Naive B cell (primary cell): Measurements from ENCODE around the gene RIMKLB. TPM values are rescaled to one million over a fixed set of nuclear protein-coding genes. Genes with fewer than 3 reads are reported as not detected.
"Not testable (repeated sequence)": the region's sequence is repeated elsewhere in the genome, so short reads cannot be mapped to it uniquely, and the experiment has no call there.

ENCODE experiments used
- ATAC-seq, 2 donors: fragments of 150-1000 bp; cut with Tn5 transposase; 2 replicates each; pipeline ENCODE4 v1.10.0; 2021; ENCODE audit warnings: low read depth in 2 of 2, mild to moderate bottlenecking in 2 of 2, moderate library complexity in 2 of 2
- DNase-seq: peaks from one replicate; pipeline ENCODE4 v3.0.0; 2022
- H3K27ac Mint-ChIP-seq, 6 donors: one replicate each; pipeline ENCODE4 v1.8.0; 2020 to 2022; ENCODE audit warnings: mild to moderate bottlenecking in 6 of 6, mixed read lengths in 6 of 6, moderate library complexity in 5 of 6, inconsistent platforms in 2 of 6
- H3K27me3 Mint-ChIP-seq, 3 donors: one replicate each; pipeline ENCODE4 v1.8.0; 2021 to 2022; ENCODE audit warnings: mixed read lengths in 3 of 3, mild to moderate bottlenecking in 1 of 3
- H3K36me3 Mint-ChIP-seq, 2 donors: one replicate each; pipeline ENCODE4 v1.8.0; 2020 to 2022; ENCODE audit warnings: mixed read lengths in 2 of 2, inconsistent platforms in 1 of 2, mild to moderate bottlenecking in 1 of 2
- H3K4me1 Mint-ChIP-seq, 3 donors: one replicate each; pipeline ENCODE4 v1.8.0; 2020 to 2022; ENCODE audit warnings: mixed read lengths in 3 of 3, inconsistent platforms in 1 of 3, mild to moderate bottlenecking in 1 of 3, moderate library complexity in 1 of 3
- H3K4me3 Mint-ChIP-seq, 8 donors: one replicate each; pipeline ENCODE4 v1.8.0; 2020 to 2022; ENCODE audit warnings: mild to moderate bottlenecking in 8 of 8, mixed read lengths in 8 of 8, moderate library complexity in 8 of 8, inconsistent platforms in 2 of 8
- H3K9me3 Mint-ChIP-seq, 7 donors: one replicate each; pipeline ENCODE4 v1.8.0; 2020 to 2022; ENCODE audit warnings: mixed read lengths in 7 of 7, mild to moderate bottlenecking in 5 of 7, inconsistent platforms in 2 of 7, moderate library complexity in 1 of 7
- polyA plus RNA-seq, 6 donors: library from polyadenylated mRNA; unstranded; fragments of 300-500 nt; fragmentation: Illumina TruSeq; gene quantifications; one replicate each; pipeline ENCODE4 v1.2.3, GENCODE V29; 2021; ENCODE audit warnings: low read depth in 6 of 6

The RIMKLB gene
- polyA plus RNA-seq, 6 donors from 2014 or later, result 6.8 to 13.2 (median 8.1) TPM

- DNase-seq, H3K36me3 Mint-ChIP-seq, H3K4me1 Mint-ChIP-seq, H3K27ac Mint-ChIP-seq, ATAC-seq, H3K9me3 Mint-ChIP-seq, H3K4me3 Mint-ChIP-seq: not testable (repeated sequence)
- H3K27me3 Mint-ChIP-seq, result peaks cover 0 to 11% (median 0%) of the 10 kb centered on the region in 3 donors
These were observed 123.1 kb downstream of the RIMKLB start for GRCh38 chr12:8820676-8821407.

DNA sequence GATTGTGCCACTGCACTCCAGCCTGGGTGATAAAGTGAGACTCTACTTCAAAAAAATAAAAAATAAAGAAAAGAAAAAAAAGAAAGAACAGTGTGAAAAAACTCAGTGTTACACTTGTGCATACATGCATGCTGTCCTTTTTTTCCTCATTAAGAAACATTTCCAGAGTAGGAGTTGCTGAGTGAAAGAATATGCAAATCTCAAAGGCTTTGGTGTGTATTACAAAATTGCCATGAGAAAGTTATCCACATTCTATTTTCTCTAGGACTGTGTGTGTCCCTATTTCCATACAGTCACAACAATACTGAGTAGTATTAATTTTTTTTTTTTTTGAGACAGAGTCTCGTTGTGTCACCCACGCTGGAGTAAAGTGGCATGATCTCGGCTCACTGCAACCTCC lies 123.8 kb downstream of the RIMKLB start:
- no peak overlapping the region for H3K4me3 Mint-ChIP-seq
- ATAC-seq (no peak), DNase-seq (no peak)
- H3K27me3 Mint-ChIP-seq, result peaks cover 0 to 11% (median 0%) of the 10 kb centered on the region in 3 donors
- no peak overlapping the region for H3K27ac Mint-ChIP-seq
- H3K9me3 Mint-ChIP-seq, result peaks cover 0 to 13% (median 0%) of the 10 kb centered on the region in 7 donors
- no peaks in the 10 kb centered on the region for H3K36me3 Mint-ChIP-seq
- H3K4me1 Mint-ChIP-seq, result no peaks in the 10 kb centered on the region

- no peak for DNase-seq
- H3K27ac Mint-ChIP-seq, result peak within 1 kb of the TSS in 2 of 6 donors; percentile 5 to 74
- H3K27me3 Mint-ChIP-seq, result peaks cover 0 to 11% (median 6%) of the 10 kb centered on the region in 3 donors
- no peak for ATAC-seq
- peak within 1 kb of the TSS in 1 of 8 donors; percentile 75 for H3K4me3 Mint-ChIP-seq
- H3K4me1 Mint-ChIP-seq, result no peaks in the 10 kb centered on the region
- peaks cover 0 to 16% (median 0%) of the 10 kb centered on the region in 7 donors for H3K9me3 Mint-ChIP-seq
- no peaks in the 10 kb centered on the region for H3K36me3 Mint-ChIP-seq
These were observed 124.5 kb downstream of the RIMKLB start, which contains the start of gene A2ML1 for GRCh38 chr12:8822298-8822697. A2ML1 (plus strand) TSS chr12:8822621; CDS start chr12:8822652, 31 bp downstream.

DNA sequence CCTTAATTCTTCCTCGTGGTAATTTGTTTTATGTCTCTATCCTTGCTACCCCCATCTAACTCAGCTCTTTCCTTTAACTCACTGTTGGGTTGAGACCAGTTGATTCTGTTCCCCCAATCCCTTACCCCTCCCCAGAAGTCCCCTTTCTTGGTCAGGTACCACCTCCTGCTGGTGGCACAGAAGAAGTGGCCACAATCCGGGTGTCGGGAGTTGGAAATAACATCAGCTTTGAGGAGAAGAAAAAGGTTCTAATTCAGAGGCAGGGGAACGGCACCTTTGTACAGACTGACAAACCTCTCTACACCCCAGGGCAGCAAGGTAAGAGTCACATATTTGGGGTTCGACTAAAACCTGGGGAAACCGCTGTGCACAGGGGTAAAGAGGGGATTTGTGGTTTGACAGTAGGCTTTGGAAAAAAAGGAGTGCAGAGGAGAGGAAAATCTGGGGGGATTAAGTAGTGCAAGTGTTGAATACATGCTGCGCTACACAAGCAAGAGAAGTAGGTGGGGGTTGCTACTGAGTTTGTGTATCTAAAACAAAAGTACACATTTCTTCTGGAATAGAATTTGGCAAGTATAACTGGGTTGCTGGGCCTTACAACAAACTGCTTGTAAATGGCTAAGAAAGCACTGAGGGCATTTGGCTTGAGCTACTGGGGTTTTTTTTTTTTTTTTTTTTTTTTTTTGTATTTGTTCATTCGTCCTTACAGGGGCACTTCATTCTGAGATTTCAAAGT lies 125.9 kb downstream of the RIMKLB start:
- H3K36me3 Mint-ChIP-seq, result no peaks in the 10 kb centered on the region
- H3K4me3 Mint-ChIP-seq, result no peak overlapping the region
- ATAC-seq (no peak), DNase-seq (peak; percentile 17)
- peaks cover 0 to 16% (median 0%) of the 10 kb centered on the region in 7 donors for H3K9me3 Mint-ChIP-seq
- H3K4me1 Mint-ChIP-seq, result no peaks in the 10 kb centered on the region
- H3K27ac Mint-ChIP-seq, result peak overlapping the region in 1 of 6 donors; percentile 5
- peaks cover 0 to 11% (median 10%) of the 10 kb centered on the region in 3 donors for H3K27me3 Mint-ChIP-seq

DNA sequence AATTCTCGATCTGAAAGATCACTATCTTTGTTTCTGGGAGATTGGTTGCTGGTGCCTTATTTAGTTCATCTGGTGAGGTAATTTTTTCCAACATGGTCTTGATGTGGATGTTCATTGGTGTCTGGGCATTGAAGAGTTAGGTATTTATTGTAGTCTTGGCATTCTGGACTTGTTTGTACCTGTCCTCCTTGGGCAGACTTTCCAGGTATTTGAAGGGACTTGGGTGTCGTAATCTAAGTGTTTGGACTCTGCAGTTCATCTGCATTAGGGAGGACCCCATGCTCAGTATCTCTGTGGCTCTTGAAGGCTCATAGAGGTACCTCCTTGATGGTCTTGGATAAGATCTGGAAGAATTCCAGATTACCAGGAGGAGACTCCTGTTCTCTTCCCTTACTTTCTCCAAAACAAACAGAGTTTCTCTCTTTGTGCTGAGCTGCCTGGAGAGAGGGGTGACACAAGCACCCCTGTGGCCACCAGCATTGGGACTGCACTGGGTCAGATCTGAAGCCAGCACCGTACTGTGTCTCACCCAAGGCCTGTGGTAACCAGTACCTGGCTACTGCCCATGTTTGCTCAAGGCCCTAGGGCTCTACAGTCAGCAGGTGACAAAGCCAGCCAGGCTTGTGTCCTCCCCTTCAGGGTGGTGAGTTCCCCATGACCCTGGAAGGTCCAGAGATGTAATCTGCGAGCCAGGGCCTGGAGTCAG lies 129.9 kb downstream of the RIMKLB start:
- DNase-seq (no peak), ATAC-seq (no peak)
- Mint-ChIP-seq H3K27ac (no peak overlapping the region), H3K4me1 (no peaks in the 10 kb centered on the region), H3K4me3 (no peak overlapping the region), H3K36me3 (no peaks in the 10 kb centered on the region), H3K9me3 (peaks cover 0 to 16% (median 0%) of the 10 kb centered on the region in 7 donors), H3K27me3 (peaks cover 0 to 11% (median 10%) of the 10 kb centered on the region in 3 donors)

DNA sequence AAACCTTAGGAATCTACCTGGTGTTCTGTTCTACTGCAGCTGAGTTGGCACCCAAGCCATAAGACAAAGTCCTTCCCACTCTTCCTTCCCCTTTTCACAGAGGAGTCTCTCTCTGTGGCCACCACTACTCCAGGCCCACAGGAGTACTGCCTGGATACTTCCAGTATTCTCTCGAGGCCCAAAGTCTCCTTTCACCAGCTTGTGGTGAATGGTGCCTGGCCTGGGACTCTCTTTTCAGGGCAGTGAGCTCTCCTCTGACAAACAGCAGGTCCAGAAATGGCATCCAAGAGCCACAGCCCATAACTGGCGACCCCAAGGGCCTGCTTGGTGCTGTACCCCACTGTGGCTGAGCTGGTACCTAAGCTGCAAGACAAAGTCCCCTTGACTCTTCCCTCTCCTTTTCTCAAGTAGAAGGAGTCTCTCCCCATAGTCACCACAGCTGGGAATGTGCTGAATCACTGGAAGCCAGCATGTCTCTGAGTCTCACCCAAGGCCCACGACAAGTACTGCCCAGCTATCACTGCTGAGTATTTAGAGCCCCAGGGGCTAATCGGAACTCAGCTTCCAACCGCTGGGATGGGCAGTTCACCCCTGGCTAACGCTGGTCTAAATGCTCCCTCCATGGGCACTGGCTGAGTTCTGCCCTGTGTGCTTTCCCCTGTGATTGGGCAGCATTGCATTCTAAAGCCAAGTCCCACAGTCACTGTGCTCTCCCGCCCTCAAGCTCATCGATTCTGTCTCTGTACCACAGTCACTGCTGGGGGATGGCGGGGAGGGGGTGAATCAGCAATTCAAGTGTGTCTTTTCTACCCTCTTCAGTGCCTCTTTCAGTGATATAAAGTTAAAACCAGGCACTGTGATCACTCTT lies 130.7 kb downstream of the RIMKLB start:
- ATAC-seq (no peak), DNase-seq (no peak)
- Mint-ChIP-seq H3K4me1 (no peaks in the 10 kb centered on the region), H3K27ac (peak overlapping the region in 1 of 6 donors; percentile 52), H3K36me3 (no peaks in the 10 kb centered on the region), H3K4me3 (no peak overlapping the region), H3K27me3 (peaks cover 0 to 11% (median 11%) of the 10 kb centered on the region in 3 donors), H3K9me3 (peaks cover 0 to 16% (median 0%) of the 10 kb centered on the region in 7 donors)

DNA sequence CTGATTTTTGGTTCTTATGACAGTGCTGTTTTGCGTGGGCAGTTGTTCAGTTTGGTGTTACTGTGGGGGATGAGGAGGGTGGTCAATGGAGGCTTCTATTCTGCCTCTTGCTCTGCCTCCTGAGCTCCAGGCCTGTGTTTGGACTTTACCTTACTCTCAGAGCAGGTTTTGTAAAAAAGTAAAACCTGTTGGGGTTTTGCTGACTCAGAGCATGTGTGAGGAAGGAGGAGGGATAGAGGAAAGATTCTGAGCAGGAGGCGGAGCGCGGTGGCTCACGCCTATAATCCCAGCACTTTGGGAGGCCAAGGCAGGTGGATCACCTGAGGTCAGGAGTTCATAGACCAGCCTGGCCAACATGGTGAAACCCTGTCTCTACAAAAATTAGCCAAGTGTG lies 131.3 kb downstream of the RIMKLB start:
- Mint-ChIP-seq H3K27ac (peak overlapping the region in 1 of 6 donors; percentile 52), H3K36me3 (no peaks in the 10 kb centered on the region), H3K4me1 (no peaks in the 10 kb centered on the region), H3K4me3 (no peak overlapping the region), H3K9me3 (peaks cover 0 to 16% (median 0%) of the 10 kb centered on the region in 7 donors), H3K27me3 (peaks cover 0 to 17% (median 11%) of the 10 kb centered on the region in 3 donors)
- ATAC-seq (no peak), DNase-seq (no peak)

DNA sequence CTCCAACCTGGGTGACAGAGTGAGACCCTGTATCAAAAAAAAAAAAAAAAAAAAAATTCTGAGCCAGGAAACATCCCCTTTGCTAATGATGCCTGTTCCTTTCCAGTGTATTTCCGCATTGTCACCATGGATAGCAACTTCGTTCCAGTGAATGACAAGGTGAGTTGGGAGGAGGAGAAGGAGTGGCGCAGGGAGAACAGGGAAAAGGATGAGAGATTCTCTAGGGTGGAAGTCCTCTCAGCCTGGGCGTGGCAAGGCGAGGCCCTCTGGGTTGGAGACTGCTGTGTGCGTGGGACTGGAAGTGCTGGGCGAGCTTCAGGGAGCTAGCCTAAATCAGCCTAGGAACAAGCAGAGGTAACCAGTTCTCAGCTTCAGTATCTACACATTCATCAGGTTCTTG lies 131.8 kb downstream of the RIMKLB start:
- ATAC-seq, result no peak
- Mint-ChIP-seq H3K27me3 (peaks cover 2 to 22% (median 12%) of the 10 kb centered on the region in 3 donors), H3K4me1 (no peaks in the 10 kb centered on the region), H3K27ac (peak overlapping the region in 1 of 6 donors; percentile 67), H3K36me3 (no peaks in the 10 kb centered on the region), H3K4me3 (no peak overlapping the region), H3K9me3 (peaks cover 0 to 16% (median 0%) of the 10 kb centered on the region in 7 donors)
- DNase-seq, result no peak

GRCh38 chr12:8831116-8831515 lies 133.3 kb downstream of the RIMKLB start:
- ATAC-seq (no peak), DNase-seq (no peak)
- no peaks in the 10 kb centered on the region for H3K36me3 Mint-ChIP-seq
- H3K27me3 Mint-ChIP-seq, result peaks cover 5 to 33% (median 14%) of the 10 kb centered on the region in 3 donors
- no peak overlapping the region for H3K4me3 Mint-ChIP-seq
- no peaks in the 10 kb centered on the region for H3K4me1 Mint-ChIP-seq
- peaks cover 0 to 5% (median 0%) of the 10 kb centered on the region in 7 donors for H3K9me3 Mint-ChIP-seq
- H3K27ac Mint-ChIP-seq, result no peak overlapping the region

GRCh38 chr12:8832500-8832899 lies 134.7 kb downstream of the RIMKLB start:
- Mint-ChIP-seq H3K9me3 (peaks cover 0 to 2% (median 0%) of the 10 kb centered on the region in 7 donors), H3K27me3 (peaks cover 10 to 39% (median 28%) of the 10 kb centered on the region in 3 donors), H3K36me3 (no peaks in the 10 kb centered on the region), H3K4me3 (no peak overlapping the region), H3K4me1 (no peaks in the 10 kb centered on the region), H3K27ac (no peak overlapping the region)
- ATAC-seq (no peak), DNase-seq (no peak)
